Kidney (tissue), 14 donors: ENCODE results near the gene ERICH2. TPM values are rescaled to one million over a fixed set of nuclear protein-coding genes. Genes with fewer than 3 reads are reported as not detected.

Experiments
- DNase-seq, 5 donors: peaks; one replicate each; pipeline ENCODE4 v3.0.0-alpha.2; 2013 to 2020
- FAIRE-seq: peaks from 2 replicates; lab custom pipeline; 2012; peaks lifted over from hg19 to GRCh38; lab: Jason Lieb, UNC
- H3K27ac ChIP-seq, 2 donors: one replicate each; pipeline ENCODE4 v1.7.0; 2013; ENCODE audit warnings: low read depth in 2 of 2, low read length in 2 of 2, inconsistent platforms in 1 of 2
- H3K27me3 ChIP-seq: one replicate; pipeline ENCODE4 v1.7.1; 2013; ENCODE audit warnings: low read length, inconsistent platforms; ENCODE audit not compliant: control insufficient read depth, insufficient read depth
- H3K36me3 ChIP-seq, 3 donors: one replicate each; pipeline versions ENCODE4 v1.7.0 to v1.7.1; 2013; ENCODE audit warnings: low read length in 3 of 3, control low read depth in 1 of 3, inconsistent platforms in 1 of 3; ENCODE audit not compliant: insufficient read depth in 3 of 3, control insufficient read depth in 2 of 3
- H3K4me1 ChIP-seq, 3 donors: one replicate each; pipeline versions ENCODE4 v1.7.0 to v1.7.1; 2013; ENCODE audit warnings: low read length in 3 of 3, inconsistent platforms in 1 of 3, low read depth in 1 of 3; ENCODE audit not compliant: control insufficient read depth in 2 of 3, insufficient read depth in 2 of 3
- H3K4me3 ChIP-seq, 3 donors: one replicate each; pipeline versions ENCODE4 v1.7.0 to v1.8.1; 2013; ENCODE audit warnings: low read length in 3 of 3, control low read depth in 1 of 3, inconsistent platforms in 1 of 3
- H3K9ac ChIP-seq, 3 donors: one replicate each; pipeline versions ENCODE4 v1.7.0 to v1.7.1; 2013; ENCODE audit warnings: low read length in 3 of 3, control low read depth in 1 of 3, inconsistent platforms in 1 of 3
- H3K9me3 ChIP-seq, 3 donors: one replicate each; pipeline versions ENCODE4 v1.7.0 to v1.7.1; 2013; ENCODE audit warnings: low read length in 3 of 3, control low read depth in 1 of 3, inconsistent platforms in 1 of 3; ENCODE audit not compliant: control insufficient read depth in 2 of 3, insufficient read depth in 1 of 3
- intact Hi-C: fragments of 100-400 bp; cut with DNase I; formaldehyde crosslinking; loops from one replicate; pipeline ENCODE4 v1.11.1; 2022
- polyA plus RNA-seq: library from polyadenylated mRNA; stranded (reverse); fragments of 350-450 nt; fragmentation: Illumina TruSeq; extraction: RNeasy Lipid Tissue Mini Kit (QIAGEN cat#74804); gene quantifications from one replicate; pipeline ENCODE4 v1.2.3, GENCODE V29; 2014; ENCODE audit warnings: low read depth, low replicate concordance; ENCODE audit not compliant: insufficient read depth
- total RNA-seq: library from RNA; stranded (reverse); fragmentation: NEBNext Ultra II Directional; extraction: Animal tissue kit (Norgen Biotek cat#: 25700); gene quantifications from one replicate; pipeline ENCODE4 v1.2.1, GENCODE V29; 2021
- TF ChIP-seq, protein P1 (sequence below): IDR thresholded peaks from 3 replicates; pipeline ENCODE4 v1.5.1; 2012; ENCODE audit warnings: mild to moderate bottlenecking, moderate library complexity, borderline replicate concordance; ENCODE audit not compliant: insufficient read depth; ENCODE audit errors: extremely low read depth
- donor health status: control.
- donor health status: control.
- donor health status: control.
- donor health status: control.
- donor health status: control.
- donor health status: DM: yes; HTN: yes; CAD: no.
- donor health status: Normal renal cell carcinoma (clear cell type).

ERICH2 gene
- total and polyA plus RNA-seq, 2 donors from 2014 or later: 0.91 to 4.0 TPM

DNA sequence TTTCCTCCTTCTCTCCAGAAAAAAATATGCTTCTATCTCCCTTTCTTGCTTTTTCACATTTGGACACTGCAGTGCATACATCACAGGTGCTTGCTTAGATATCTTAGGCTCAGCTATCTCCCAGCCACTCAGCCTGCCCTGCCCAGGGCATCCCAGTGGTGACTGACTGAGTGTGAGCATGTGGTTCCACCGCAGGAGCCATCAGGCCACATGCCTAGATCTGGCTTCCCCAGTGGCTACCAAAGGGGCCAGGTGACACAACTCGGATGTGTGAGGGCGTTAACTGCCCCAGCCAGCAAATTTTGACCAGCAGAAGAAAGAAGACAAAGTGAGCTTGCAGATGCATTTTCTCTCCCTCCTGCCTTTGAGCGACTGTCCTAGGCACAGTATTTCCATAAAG is 29.5 kb upstream of the ERICH2 start:
- no peaks in the 10 kb centered on the region for H3K36me3 ChIP-seq
- TF ChIP-seq, protein P1, sequence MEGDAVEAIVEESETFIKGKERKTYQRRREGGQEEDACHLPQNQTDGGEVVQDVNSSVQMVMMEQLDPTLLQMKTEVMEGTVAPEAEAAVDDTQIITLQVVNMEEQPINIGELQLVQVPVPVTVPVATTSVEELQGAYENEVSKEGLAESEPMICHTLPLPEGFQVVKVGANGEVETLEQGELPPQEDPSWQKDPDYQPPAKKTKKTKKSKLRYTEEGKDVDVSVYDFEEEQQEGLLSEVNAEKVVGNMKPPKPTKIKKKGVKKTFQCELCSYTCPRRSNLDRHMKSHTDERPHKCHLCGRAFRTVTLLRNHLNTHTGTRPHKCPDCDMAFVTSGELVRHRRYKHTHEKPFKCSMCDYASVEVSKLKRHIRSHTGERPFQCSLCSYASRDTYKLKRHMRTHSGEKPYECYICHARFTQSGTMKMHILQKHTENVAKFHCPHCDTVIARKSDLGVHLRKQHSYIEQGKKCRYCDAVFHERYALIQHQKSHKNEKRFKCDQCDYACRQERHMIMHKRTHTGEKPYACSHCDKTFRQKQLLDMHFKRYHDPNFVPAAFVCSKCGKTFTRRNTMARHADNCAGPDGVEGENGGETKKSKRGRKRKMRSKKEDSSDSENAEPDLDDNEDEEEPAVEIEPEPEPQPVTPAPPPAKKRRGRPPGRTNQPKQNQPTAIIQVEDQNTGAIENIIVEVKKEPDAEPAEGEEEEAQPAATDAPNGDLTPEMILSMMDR: no peak
- no peaks in the 10 kb centered on the region for H3K4me1 ChIP-seq
- H3K9me3 ChIP-seq: no peaks in the 10 kb centered on the region
- intact Hi-C loops: no loop called here
- no peak overlapping the region for H3K27ac ChIP-seq
- no peak for DNase-seq
- H3K27me3 ChIP-seq: no peaks in the 10 kb centered on the region
- no peak overlapping the region for H3K4me3 ChIP-seq
- no peak overlapping the region for H3K9ac ChIP-seq
- no peak for FAIRE-seq

DNA sequence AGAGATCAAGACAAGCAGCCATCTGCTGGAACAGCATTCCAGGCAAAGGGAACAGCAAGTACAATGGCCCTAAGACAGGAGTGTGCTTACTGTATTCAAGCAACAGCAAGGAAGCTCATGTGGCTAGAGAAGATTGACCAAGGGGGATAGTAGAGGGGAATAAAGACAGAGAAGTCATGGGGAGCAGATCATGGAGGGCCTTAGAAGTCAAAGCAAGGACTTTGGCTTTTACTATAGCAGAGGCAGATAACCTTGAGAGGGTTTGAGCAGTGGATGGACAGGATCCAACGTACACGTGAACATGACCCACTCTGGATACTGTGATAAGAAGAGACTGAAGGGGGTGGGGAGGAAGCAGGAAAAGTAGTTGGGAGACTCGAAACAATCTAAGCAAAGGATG is 28.2 kb upstream of the ERICH2 start:
- FAIRE-seq (no peak), DNase-seq (no peak)
- H3K4me3 ChIP-seq: no peak overlapping the region
- H3K9ac ChIP-seq: no peak overlapping the region
- no peaks in the 10 kb centered on the region for H3K36me3 ChIP-seq
- H3K27ac ChIP-seq: no peak overlapping the region
- no peaks in the 10 kb centered on the region for H3K4me1 ChIP-seq
- intact Hi-C loops: no loop called here
- TF ChIP-seq, protein P1: no peak
- no peaks in the 10 kb centered on the region for H3K27me3 ChIP-seq
- H3K9me3 ChIP-seq: no peaks in the 10 kb centered on the region

DNA sequence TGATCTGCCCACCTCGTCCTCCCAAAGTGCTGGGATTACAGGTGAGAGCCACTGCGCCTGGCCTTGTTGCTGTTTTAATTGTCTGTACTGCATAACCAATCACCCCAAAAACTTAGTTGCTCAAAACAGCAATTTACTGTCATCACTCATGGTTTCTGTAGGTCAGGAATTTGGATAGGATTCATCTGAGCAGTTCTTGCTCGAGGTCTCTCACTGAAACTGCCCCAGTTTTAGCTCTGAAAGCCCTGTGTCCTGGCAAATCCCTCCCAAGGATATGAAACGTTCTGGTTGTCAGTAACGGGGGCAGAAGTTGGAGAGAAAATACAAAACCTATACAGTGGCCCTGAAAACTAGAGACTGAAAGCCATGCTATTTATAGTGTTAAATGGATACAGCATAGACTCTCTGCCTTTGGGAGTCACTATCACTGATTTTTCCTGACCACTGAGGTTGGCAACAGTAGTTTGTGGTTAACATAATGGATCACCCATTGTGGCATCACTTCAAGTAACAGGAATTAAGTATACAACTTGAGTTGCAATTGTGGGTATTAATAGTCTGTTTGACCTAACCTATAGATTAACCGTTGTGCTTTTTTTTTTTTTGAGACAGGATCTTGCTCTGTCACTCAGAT is 27.2 kb upstream of the ERICH2 start:
- no peak for DNase-seq
- TF ChIP-seq, protein P1: no peak
- H3K9ac ChIP-seq: no peak overlapping the region
- FAIRE-seq: no peak
- intact Hi-C loops: no loop called here
- H3K4me3 ChIP-seq: no peak overlapping the region
- no peaks in the 10 kb centered on the region for H3K36me3 ChIP-seq
- H3K27ac ChIP-seq: no peak overlapping the region
- no peaks in the 10 kb centered on the region for H3K27me3 ChIP-seq
- H3K9me3 ChIP-seq: no peaks in the 10 kb centered on the region
- H3K4me1 ChIP-seq: no peaks in the 10 kb centered on the region
